Upper lobe of right lung (tissue), 1 donor: ENCODE measurements around the gene ATG2A. TPM values are rescaled to one million over a fixed set of nuclear protein-coding genes. Genes with fewer than 3 reads are reported as not detected.

ENCODE experiments used
- ATAC-seq: fragments of 200-7000 bp; cut with Tn5 transposase; one replicate; pipeline ENCODE4 v1.9.1; 2020; ENCODE audit warnings: mild to moderate bottlenecking, moderate library complexity
- DNase-seq: peaks from one replicate; pipeline ENCODE4 v3.0.0-alpha.2; 2020
- H3K27ac ChIP-seq: fragments of 200-600 bp; one replicate; pipeline ENCODE4 v1.8.0; 2022
- H3K27me3 ChIP-seq: fragments of 200-600 bp; one replicate; pipeline ENCODE4 v1.8.0; 2022; ENCODE audit warnings: mild to moderate bottlenecking
- H3K36me3 ChIP-seq: fragments of 200-600 bp; one replicate; pipeline ENCODE4 v1.8.0; 2022
- H3K4me1 ChIP-seq: fragments of 200-600 bp; one replicate; pipeline ENCODE4 v1.8.0; 2022
- H3K4me3 ChIP-seq: fragments of 200-600 bp; one replicate; pipeline ENCODE4 v1.8.0; 2022; ENCODE audit warnings: mild to moderate bottlenecking
- H3K9me3 ChIP-seq: fragments of 200-600 bp; one replicate; pipeline ENCODE4 v1.8.0; 2022
- CTCF ChIP-seq: fragments of 200-600 bp; IDR thresholded peaks from one replicate; pipeline ENCODE4 v1.8.0; 2022; ENCODE audit warnings: antibody characterized with exemption
- intact Hi-C: fragments of 100-400 bp; cut with DNase I; formaldehyde crosslinking; loops from one replicate; pipeline ENCODE4 v1.11.0; 2022
- total RNA-seq: library from RNA; stranded (reverse); fragmentation: NEBNext Ultra II Directional; extraction: Animal tissue kit (Norgen Biotek cat#: 25700); gene quantifications from one replicate; pipeline ENCODE4 v1.2.1, GENCODE V29; 2021
- donor health status: DM: no; HTN: yes; CAD: no; lungs with severe emphysema.

The ATG2A gene
- total RNA-seq, 1 donor from 2014 or later, result 23.2 TPM

- no peak for TF ChIP-seq CTCF
- intact Hi-C loops, result no loop called here
- H3K9me3 ChIP-seq, result no peaks in the 10 kb centered on the region
- H3K4me3 ChIP-seq, result no peak overlapping the region
- peak; percentile 77 for ATAC-seq
- no peaks in the 10 kb centered on the region for H3K27me3 ChIP-seq
- H3K36me3 ChIP-seq, result peaks cover 48% of the 10 kb centered on the region
- peak; percentile 87 for DNase-seq
- H3K4me1 ChIP-seq, result peaks cover 92% of the 10 kb centered on the region
- peak overlapping the region; percentile 87 for H3K27ac ChIP-seq
Observed at GRCh38 chr11:64856382-64857227, 60.4 kb downstream of the ATG2A start.

- no peak overlapping the region for H3K4me3 ChIP-seq
- intact Hi-C loops, result no loop called here
- H3K4me1 ChIP-seq, result peaks cover 95% of the 10 kb centered on the region
- H3K36me3 ChIP-seq, result peaks cover 48% of the 10 kb centered on the region
- peak overlapping the region; percentile 87 for H3K27ac ChIP-seq
- H3K9me3 ChIP-seq, result no peaks in the 10 kb centered on the region
- no peaks in the 10 kb centered on the region for H3K27me3 ChIP-seq
- no peak for TF ChIP-seq CTCF
- ATAC-seq (no peak), DNase-seq (no peak)
Observed at GRCh38 chr11:64855596-64856304, 61.3 kb downstream of the ATG2A start.

GRCh38 chr11:64854534-64855502 is 62.2 kb downstream of the ATG2A start:
- H3K36me3 ChIP-seq, result peaks cover 45% of the 10 kb centered on the region
- no peaks in the 10 kb centered on the region for H3K9me3 ChIP-seq
- peak overlapping the region; percentile 87 for H3K27ac ChIP-seq
- DNase-seq, result peak; percentile 89
- TF ChIP-seq CTCF, result no peak
- H3K27me3 ChIP-seq, result no peaks in the 10 kb centered on the region
- intact Hi-C loops, result no loop called here
- peak; percentile 84 for ATAC-seq
- peaks cover 94% of the 10 kb centered on the region for H3K4me1 ChIP-seq
- no peak overlapping the region for H3K4me3 ChIP-seq

GRCh38 chr11:64854157-64854533 is 62.9 kb downstream of the ATG2A start:
- no peak for DNase-seq
- TF ChIP-seq CTCF, result no peak
- H3K36me3 ChIP-seq, result peaks cover 39% of the 10 kb centered on the region
- H3K9me3 ChIP-seq, result no peaks in the 10 kb centered on the region
- H3K27ac ChIP-seq, result peak overlapping the region; percentile 87
- no peak overlapping the region for H3K4me3 ChIP-seq
- no peaks in the 10 kb centered on the region for H3K27me3 ChIP-seq
- H3K4me1 ChIP-seq, result peaks cover 94% of the 10 kb centered on the region
- intact Hi-C loops, result no loop called here
- no peak for ATAC-seq

GRCh38 chr11:64853709-64854108 is 63.3 kb downstream of the ATG2A start:
- ATAC-seq (no peak), DNase-seq (no peak)
- H3K36me3 ChIP-seq, result peaks cover 35% of the 10 kb centered on the region
- H3K27ac ChIP-seq, result peak overlapping the region; percentile 87
- TF ChIP-seq CTCF, result no peak
- intact Hi-C loops, result no loop called here
- H3K4me1 ChIP-seq, result peaks cover 92% of the 10 kb centered on the region
- H3K9me3 ChIP-seq, result no peaks in the 10 kb centered on the region
- no peak overlapping the region for H3K4me3 ChIP-seq
- H3K27me3 ChIP-seq, result no peaks in the 10 kb centered on the region
